GM21576 (cell line): ENCODE measurements around the gene EME2.

Experiments
- ATAC-seq: cut with Tn5 transposase; IDR thresholded peaks from one replicate; pipeline ENCODE4 v1.9.1; 2021; ENCODE audit warnings: mild to moderate bottlenecking, moderate library complexity; ENCODE audit not compliant: unreplicated experiment

The EME2 gene

GRCh38 chr16:1766231-1766630, 6.4 kb upstream of the EME2 start:
- ATAC-seq = no peak

DNA sequence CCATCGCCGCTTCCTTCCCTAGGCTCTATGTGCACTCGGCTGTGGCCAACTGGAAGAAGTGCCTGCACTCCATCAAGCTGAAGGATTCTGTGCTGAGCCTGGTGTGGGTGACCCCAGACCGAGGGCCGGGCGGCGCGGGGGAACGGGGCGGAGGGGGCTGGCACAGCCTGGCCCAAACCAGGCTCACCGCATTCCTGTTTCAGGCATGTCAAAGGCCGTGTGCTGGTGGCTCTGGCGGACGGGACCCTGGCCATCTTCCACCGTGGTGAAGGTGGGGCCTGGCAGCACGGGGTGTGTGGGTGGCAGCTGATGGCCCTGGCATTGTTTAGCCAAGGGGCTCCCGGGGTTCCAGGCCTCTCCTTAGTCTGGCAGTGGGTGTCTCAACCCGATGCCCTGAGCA, 5.9 kb upstream of the EME2 start:
- no peak for ATAC-seq

GRCh38 chr16:1767116-1767994, 5.3 kb upstream of the EME2 start:
- no peak for ATAC-seq

GRCh38 chr16:1768061-1768766, 4.4 kb upstream of the EME2 start:
- no peak for ATAC-seq

GRCh38 chr16:1768767-1769401, 3.7 kb upstream of the EME2 start:
- ATAC-seq = no peak

DNA sequence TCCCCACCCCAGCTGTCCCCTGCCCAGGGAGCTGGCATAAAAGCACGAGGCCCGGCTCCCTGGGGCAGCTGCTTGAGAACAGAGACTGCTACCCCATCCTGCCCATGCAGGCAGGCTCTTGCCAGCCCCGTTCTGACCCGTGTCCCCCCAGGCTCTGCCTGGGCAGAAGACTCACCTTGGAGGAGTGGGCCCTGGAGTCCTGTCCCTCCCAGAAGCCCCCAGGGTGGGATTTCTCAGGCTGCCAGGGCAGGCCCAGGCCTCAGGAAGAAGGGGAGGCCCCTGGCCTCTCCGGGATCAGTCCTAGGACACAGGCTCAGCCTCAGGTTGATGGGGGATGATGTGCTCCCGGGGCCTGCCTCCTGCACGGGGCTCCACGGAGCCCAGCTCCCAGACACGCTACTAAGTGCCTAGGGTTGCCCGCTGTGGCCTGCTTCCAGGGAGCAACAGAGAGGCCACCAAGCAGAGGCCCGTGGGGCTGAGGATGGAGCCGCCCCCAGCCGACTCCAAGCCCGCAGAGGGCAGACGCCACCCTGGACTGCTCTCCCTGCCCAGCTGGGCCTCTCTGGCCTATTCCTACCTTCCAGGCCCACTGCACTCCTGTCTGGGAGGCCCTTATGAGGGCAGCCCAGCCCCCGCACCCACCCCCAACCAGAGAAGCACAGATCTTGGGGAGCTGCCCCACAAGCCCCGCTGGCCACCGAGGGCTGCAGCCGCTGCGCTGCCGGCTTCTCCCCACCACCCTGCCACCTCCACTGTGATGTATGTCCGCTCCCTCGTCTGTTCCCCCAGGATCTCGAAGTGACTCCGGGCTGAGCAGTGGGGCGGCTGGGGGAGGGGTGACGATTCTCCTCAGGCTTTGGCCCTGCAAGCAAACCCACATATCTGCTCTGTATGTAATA, 3.0 kb upstream of the EME2 start:
- ATAC-seq = no peak

DNA sequence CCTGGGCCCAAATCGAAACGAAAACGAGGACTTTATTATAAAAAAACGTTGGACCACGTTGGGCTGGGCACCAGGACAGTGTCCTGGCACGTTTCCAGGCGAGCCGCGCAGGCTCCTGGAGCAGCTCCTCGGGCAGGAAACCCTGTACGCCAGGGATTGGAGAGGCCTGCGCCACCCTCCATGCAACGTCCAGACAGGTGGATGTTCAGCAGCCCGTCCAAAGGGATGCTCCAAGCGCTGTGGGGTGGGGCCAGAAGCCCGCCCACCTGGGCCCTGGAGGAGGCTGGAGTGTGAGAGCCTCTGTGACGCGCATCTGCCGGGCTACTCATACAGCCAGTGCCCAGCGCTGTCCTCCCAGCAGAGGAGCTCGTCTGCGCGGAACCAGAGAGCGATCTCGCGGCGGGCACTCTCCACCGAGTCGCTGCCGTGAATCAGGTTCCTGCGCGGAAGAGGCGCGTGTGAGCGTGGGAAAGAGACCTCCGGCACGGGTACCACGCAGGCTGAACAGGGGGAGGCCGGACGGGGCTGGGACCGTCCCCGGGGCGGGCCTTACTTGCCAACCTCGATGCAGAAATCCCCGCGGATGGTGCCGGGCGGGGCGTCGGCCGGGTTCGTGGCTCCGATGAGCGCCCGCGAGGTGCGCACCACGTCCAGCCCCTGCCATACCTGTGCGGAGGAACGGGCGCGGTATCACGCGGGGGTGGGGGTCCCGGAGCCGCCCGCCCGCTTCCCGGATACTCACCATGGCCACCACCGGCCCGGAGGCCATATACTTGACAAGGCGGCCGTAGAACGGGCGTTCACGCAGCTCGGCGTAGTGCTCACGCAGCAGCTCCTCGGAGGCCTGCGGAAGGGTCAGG, 2.1 kb upstream of the EME2 start:
- no peak for ATAC-seq

- ATAC-seq = no peak
These were observed 1.3 kb upstream of the EME2 start, which contains the start of gene NME3 for GRCh38 chr16:1771188-1771863. NME3 (minus strand) TSS chr16:1771543; CDS start chr16:1771534, 9 bp downstream.

DNA sequence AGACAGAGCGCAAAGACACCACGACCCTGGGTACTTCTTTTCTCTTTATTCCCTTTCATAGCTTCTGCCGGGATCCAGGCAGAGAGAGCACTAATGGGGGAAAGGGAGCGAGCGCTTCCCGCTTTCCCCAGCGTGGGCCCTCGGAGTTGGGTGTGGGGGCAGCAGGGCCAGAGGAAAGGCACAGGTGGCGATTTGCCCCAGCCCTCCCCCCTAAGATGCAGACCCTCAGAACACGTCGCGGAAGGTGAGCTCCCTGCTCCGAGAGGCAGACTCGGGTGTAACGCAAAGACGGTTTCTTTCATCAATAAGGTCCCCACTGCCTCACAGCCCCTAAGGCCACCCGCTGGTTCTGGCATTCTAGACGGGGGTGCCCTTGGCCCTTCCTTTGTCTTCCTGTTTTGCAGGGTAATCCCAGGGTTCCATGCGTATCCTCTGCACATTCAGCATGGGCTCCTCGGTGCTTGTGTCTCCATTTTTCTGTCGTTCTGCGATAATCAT, 697 bp upstream of the EME2 start:
- ATAC-seq = no peak

- peak; percentile 40 for ATAC-seq
These were observed 495 bp downstream of the EME2 start, which contains the start of gene MRPS34 for GRCh38 chr16:1772908-1773702. MRPS34 (minus strand) TSS chr16:1773134; CDS start chr16:1773119, 15 bp downstream.

DNA sequence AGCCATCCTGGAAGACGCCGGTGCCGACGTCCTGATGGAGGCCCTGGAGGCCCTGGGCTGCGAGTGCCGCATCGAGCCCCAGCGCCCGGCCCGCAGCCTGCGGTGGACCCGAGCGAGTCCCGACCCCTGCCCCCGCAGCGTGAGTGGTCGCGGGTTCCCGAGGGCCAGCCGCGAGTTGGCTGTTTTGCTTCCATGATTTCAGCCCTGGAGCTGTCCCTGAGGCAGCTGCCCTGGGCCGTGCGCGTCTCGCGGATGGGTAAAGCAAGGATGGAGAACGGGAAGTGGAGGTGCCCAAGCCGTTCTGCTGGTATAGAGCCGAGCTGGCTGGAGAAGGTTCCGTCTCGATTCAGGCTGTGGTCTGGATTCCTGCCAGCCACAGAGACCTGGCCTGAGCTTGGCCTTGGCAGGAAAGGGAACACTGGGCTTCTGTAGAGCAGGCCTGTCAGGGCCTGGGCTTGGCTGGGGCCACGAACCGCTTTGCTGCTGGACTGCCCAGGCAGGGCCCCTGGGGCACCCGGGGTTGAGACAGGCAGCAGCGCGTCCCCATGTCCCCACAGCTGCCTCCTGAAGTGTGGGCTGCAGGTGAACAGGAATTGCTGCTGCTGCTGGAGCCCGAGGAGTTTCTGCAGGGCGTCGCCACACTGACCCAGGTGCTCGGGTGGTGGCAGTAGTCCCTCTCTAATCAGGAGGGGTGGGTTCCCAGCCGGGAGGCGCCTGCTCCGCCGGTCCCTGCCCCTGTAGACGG, 1.3 kb downstream of the EME2 start:
- ATAC-seq = no peak

GRCh38 chr16:1774448-1774780, 1.8 kb downstream of the EME2 start:
- no peak for ATAC-seq

GRCh38 chr16:1775006-1775845, 2.6 kb downstream of the EME2 start:
- no peak for ATAC-seq

GRCh38 chr16:1775846-1776671, 3.4 kb downstream of the EME2 start:
- ATAC-seq = no peak

GRCh38 chr16:1776672-1776955, 4.0 kb downstream of the EME2 start:
- ATAC-seq = no peak

GRCh38 chr16:1776991-1777374, 4.4 kb downstream of the EME2 start:
- ATAC-seq = no peak
